Activated CD4-positive, alpha-beta memory T cell treated with anti-CD3 and anti-CD28 coated beads, Interleukin-2, amount 10 ng/mL, durations not matched to agents 7 days and 5 days (primary cell): ENCODE results near the gene TAS2R8. TPM values are rescaled to one million over a fixed set of nuclear protein-coding genes. Genes with fewer than 3 reads are reported as not detected.

ENCODE experiments used
- CTCF ChIA-PET: fragments of 350-600 bp; sonication (Branson Sonifier 250); formaldehyde crosslinking; loops from one replicate; lab custom pipeline; 2021; ENCODE audit warnings: antibody characterized with exemption, inconsistent platforms; lab: Charles Lee
- POLR2A ChIA-PET: fragments of 350-600 bp; sonication (Branson Sonifier 250); formaldehyde crosslinking; loops from one replicate; lab custom pipeline; 2021; ENCODE audit warnings: antibody characterized with exemption; lab: Charles Lee
- DNase-seq: peaks from one replicate; pipeline ENCODE4 v3.0.0-alpha.2; 2020
- H3K27ac Mint-ChIP-seq: one replicate; pipeline ENCODE4 v1.8.0; 2021; ENCODE audit warnings: mild to moderate bottlenecking, mixed read lengths
- H3K27me3 Mint-ChIP-seq: one replicate; pipeline ENCODE4 v1.8.0; 2021; ENCODE audit warnings: mixed read lengths
- H3K36me3 Mint-ChIP-seq: one replicate; pipeline ENCODE4 v1.8.0; 2021; ENCODE audit warnings: low read depth, mixed read lengths
- H3K4me1 Mint-ChIP-seq: one replicate; pipeline ENCODE4 v1.8.0; 2021; ENCODE audit warnings: mixed read lengths
- H3K4me3 Mint-ChIP-seq: one replicate; pipeline ENCODE4 v1.8.0; 2021; ENCODE audit warnings: mild to moderate bottlenecking, mixed read lengths
- H3K9me3 Mint-ChIP-seq: one replicate; pipeline ENCODE4 v1.8.0; 2021; ENCODE audit warnings: mixed read lengths
- total RNA-seq, 2 experiments: library from RNA; stranded (reverse); gene quantifications; one replicate each; pipeline ENCODE4 v1.2.3, GENCODE V29; 2021

Gene TAS2R8
- total RNA-seq = not detected

- Mint-ChIP-seq H3K9me3 (no peaks in the 10 kb centered on the region), H3K27me3 (peaks cover 24% of the 10 kb centered on the region), H3K27ac (no peak within 1 kb of the TSS), H3K4me3 (no peak within 1 kb of the TSS), H3K4me1 (no peaks in the 10 kb centered on the region), H3K36me3 (no peaks in the 10 kb centered on the region)
- ChIA-PET POLR2A (no interaction called here), CTCF (no interaction called here)
- no peak for DNase-seq
Measured at GRCh38 chr12:10807186-10807585, at the start of gene TAS2R8. Gene TAS2R8, minus strand, starts transcription at chr12:10807286. Its CDS starts 306 bp downstream, at chr12:10806980.

GRCh38 chr12:10855807-10856206, 48.7 kb upstream of the TAS2R8 start:
- DNase-seq = no peak
- ChIA-PET CTCF (no interaction called here), POLR2A (no interaction called here)
- peaks cover 15% of the 10 kb centered on the region for H3K4me1 Mint-ChIP-seq
- no peak overlapping the region for H3K27ac Mint-ChIP-seq
- H3K4me3 Mint-ChIP-seq = no peak overlapping the region
- peaks cover 38% of the 10 kb centered on the region for H3K9me3 Mint-ChIP-seq
- H3K36me3 Mint-ChIP-seq = peaks cover 30% of the 10 kb centered on the region
- H3K27me3 Mint-ChIP-seq = no peaks in the 10 kb centered on the region

GRCh38 chr12:10853776-10854175, 46.7 kb upstream of the TAS2R8 start:
- no peak for DNase-seq
- Mint-ChIP-seq H3K27ac (no peak overlapping the region), H3K36me3 (peaks cover 30% of the 10 kb centered on the region), H3K4me3 (no peak overlapping the region), H3K4me1 (peaks cover 35% of the 10 kb centered on the region), H3K9me3 (peaks cover 31% of the 10 kb centered on the region), H3K27me3 (no peaks in the 10 kb centered on the region)
- ChIA-PET CTCF (no interaction called here), POLR2A (no interaction called here)

GRCh38 chr12:10851243-10851858, 44.3 kb upstream of the TAS2R8 start:
- no peak overlapping the region for H3K27ac Mint-ChIP-seq
- peaks cover 38% of the 10 kb centered on the region for H3K4me1 Mint-ChIP-seq
- peaks cover 11% of the 10 kb centered on the region for H3K9me3 Mint-ChIP-seq
- no peak for DNase-seq
- H3K36me3 Mint-ChIP-seq = peaks cover 21% of the 10 kb centered on the region
- H3K4me3 Mint-ChIP-seq = no peak overlapping the region
- ChIA-PET POLR2A (interaction anchor here (0.9 kb wide), 1 partner anchor 320 kb away, joined by 4 read pairs; no protein-coding TSS in a partner anchor), CTCF (interaction anchor here (0.5 kb wide), 1 partner anchor 1113 kb away, joined by 3 read pairs; no protein-coding TSS in a partner anchor)
- no peaks in the 10 kb centered on the region for H3K27me3 Mint-ChIP-seq

GRCh38 chr12:10849425-10849878, 42.4 kb upstream of the TAS2R8 start, which contains the start of gene PRR4:
Gene PRR4, minus strand, starts transcription at chr12:10849475. Its CDS starts 38 bp downstream, at chr12:10849437.
- H3K4me3 Mint-ChIP-seq = no peak within 1 kb of the TSS
- ChIA-PET CTCF (no interaction called here), POLR2A (interaction anchor here (1.4 kb wide), 1 partner anchor 322 kb away, joined by 12 read pairs; the partner anchor contains the start of gene SMIM10L1)
- peak within 1 kb of the TSS; percentile 21 for H3K27ac Mint-ChIP-seq
- H3K9me3 Mint-ChIP-seq = peaks cover 3% of the 10 kb centered on the region
- peak; percentile 60 for DNase-seq
- H3K36me3 Mint-ChIP-seq = peaks cover 11% of the 10 kb centered on the region
- H3K4me1 Mint-ChIP-seq = peaks cover 38% of the 10 kb centered on the region
- H3K27me3 Mint-ChIP-seq = no peaks in the 10 kb centered on the region

GRCh38 chr12:10847744-10848143, 40.7 kb upstream of the TAS2R8 start:
- Mint-ChIP-seq H3K4me3 (no peak overlapping the region), H3K9me3 (peaks cover under 1% of the 10 kb centered on the region), H3K36me3 (peaks cover 11% of the 10 kb centered on the region), H3K27me3 (no peaks in the 10 kb centered on the region), H3K4me1 (peaks cover 38% of the 10 kb centered on the region), H3K27ac (no peak overlapping the region)
- no peak for DNase-seq
- ChIA-PET POLR2A (no interaction called here), CTCF (no interaction called here)

GRCh38 chr12:10842862-10843261, 35.8 kb upstream of the TAS2R8 start:
- Mint-ChIP-seq H3K27ac (no peak overlapping the region), H3K4me1 (no peaks in the 10 kb centered on the region), H3K27me3 (no peaks in the 10 kb centered on the region), H3K9me3 (no peaks in the 10 kb centered on the region), H3K4me3 (no peak overlapping the region), H3K36me3 (peaks cover 3% of the 10 kb centered on the region)
- no peak for DNase-seq
- ChIA-PET CTCF (no interaction called here), POLR2A (no interaction called here)

GRCh38 chr12:10838461-10838860, 31.4 kb upstream of the TAS2R8 start:
- H3K36me3 Mint-ChIP-seq = no peaks in the 10 kb centered on the region
- ChIA-PET POLR2A (no interaction called here), CTCF (no interaction called here)
- no peak for DNase-seq
- no peak overlapping the region for H3K27ac Mint-ChIP-seq
- H3K9me3 Mint-ChIP-seq = no peaks in the 10 kb centered on the region
- H3K27me3 Mint-ChIP-seq = no peaks in the 10 kb centered on the region
- H3K4me1 Mint-ChIP-seq = no peaks in the 10 kb centered on the region
- H3K4me3 Mint-ChIP-seq = no peak overlapping the region

- no peaks in the 10 kb centered on the region for H3K27me3 Mint-ChIP-seq
- H3K36me3 Mint-ChIP-seq = no peaks in the 10 kb centered on the region
- no peak for DNase-seq
- POLR2A ChIA-PET = no interaction called here
- H3K9me3 Mint-ChIP-seq = no peaks in the 10 kb centered on the region
- H3K4me1 Mint-ChIP-seq = no peaks in the 10 kb centered on the region
- no peak overlapping the region for H3K27ac Mint-ChIP-seq
- no peak overlapping the region for H3K4me3 Mint-ChIP-seq
- CTCF ChIA-PET = no interaction called here
Measured at GRCh38 chr12:10829994-10830393, 22.9 kb upstream of the TAS2R8 start.

GRCh38 chr12:10826258-10826657, 19.2 kb upstream of the TAS2R8 start, which contains the start of gene TAS2R10:
Gene TAS2R10, minus strand, starts transcription at chr12:10826358. Its CDS starts 89 bp downstream, at chr12:10826269.
- H3K27me3 Mint-ChIP-seq = no peaks in the 10 kb centered on the region
- ChIA-PET CTCF (no interaction called here), POLR2A (no interaction called here)
- H3K36me3 Mint-ChIP-seq = no peaks in the 10 kb centered on the region
- H3K9me3 Mint-ChIP-seq = no peaks in the 10 kb centered on the region
- H3K4me3 Mint-ChIP-seq = no peak within 1 kb of the TSS
- no peaks in the 10 kb centered on the region for H3K4me1 Mint-ChIP-seq
- DNase-seq = no peak
- H3K27ac Mint-ChIP-seq = no peak within 1 kb of the TSS

- no peaks in the 10 kb centered on the region for H3K27me3 Mint-ChIP-seq
- no peak overlapping the region for H3K27ac Mint-ChIP-seq
- H3K36me3 Mint-ChIP-seq = no peaks in the 10 kb centered on the region
- CTCF ChIA-PET = no interaction called here
- DNase-seq = no peak
- no peaks in the 10 kb centered on the region for H3K4me1 Mint-ChIP-seq
- H3K9me3 Mint-ChIP-seq = no peaks in the 10 kb centered on the region
- H3K4me3 Mint-ChIP-seq = no peak overlapping the region
- POLR2A ChIA-PET = no interaction called here
Measured at GRCh38 chr12:10824957-10825356, 17.9 kb upstream of the TAS2R8 start.

- Mint-ChIP-seq H3K4me1 (no peaks in the 10 kb centered on the region), H3K27me3 (peaks cover 14% of the 10 kb centered on the region), H3K9me3 (no peaks in the 10 kb centered on the region), H3K4me3 (no peak overlapping the region), H3K36me3 (no peaks in the 10 kb centered on the region), H3K27ac (no peak overlapping the region)
- CTCF ChIA-PET = no interaction called here
- no peak for DNase-seq
- POLR2A ChIA-PET = no interaction called here
Measured at GRCh38 chr12:10811883-10812536, 4.9 kb upstream of the TAS2R8 start.

- Mint-ChIP-seq H3K9me3 (no peaks in the 10 kb centered on the region), H3K4me3 (no peak within 1 kb of the TSS), H3K36me3 (no peaks in the 10 kb centered on the region), H3K27me3 (peaks cover 24% of the 10 kb centered on the region), H3K27ac (no peak within 1 kb of the TSS), H3K4me1 (no peaks in the 10 kb centered on the region)
- DNase-seq = no peak
- ChIA-PET POLR2A (no interaction called here), CTCF (interaction anchor here (0.6 to 1.1 kb wide), 2 partner anchors 336 to 657 kb away, joined by 3 read pairs; no protein-coding TSS in a partner anchor)
Measured at GRCh38 chr12:10810068-10810467, 3.0 kb upstream of the TAS2R8 start, which contains the start of gene TAS2R9. Gene TAS2R9, minus strand, starts transcription at chr12:10810168. Its CDS starts 93 bp downstream, at chr12:10810075.
